Measurements from ENCODE around the gene FBXW7.

The FBXW7 gene

GRCh38 chr4:152434011-152434410, 101.9 kb downstream of the FBXW7 start:
- Histone ChIP-seq H3K9ac (ENCODE audit: low read length) (no peak overlapping the region), H2BK120ac (ENCODE audit: low read depth, low read length) (no peak overlapping the region), H3K56ac (ENCODE audit: low read length) (no peak overlapping the region), H3K27me3 (ENCODE audit: insufficient read depth, low read length, poor library complexity) (no peaks in the 10 kb centered on the region), H2BK5ac (ENCODE audit: low read length) (no peak overlapping the region), H3K4me3 (ENCODE audit: low read length) (no peak overlapping the region), H2BK15ac (replicated peaks; ENCODE audit: low read depth) (no peak overlapping the region), H4K5ac (ENCODE audit: low read length) (no peak overlapping the region), H3K79me2 (ENCODE audit: control insufficient read depth, insufficient read depth, low read length) (peaks cover 11% of the 10 kb centered on the region), H3K4me1 (ENCODE audit: control insufficient read depth, low read depth, low read length) (no peaks in the 10 kb centered on the region), H3K18ac (ENCODE audit: low read length) (no peak overlapping the region), H3K4ac (ENCODE audit: low read depth, low read length) (no peak overlapping the region), H3K4me2 (ENCODE audit: low read length) (no peak overlapping the region), H4K8ac (ENCODE audit: low read depth, low read length) (no peak overlapping the region), H3K23ac (ENCODE audit: low read length) (no peak overlapping the region), H3K79me1 (ENCODE audit: low read length) (peaks cover 4% of the 10 kb centered on the region), H2AK5ac (ENCODE audit: low read length) (no peak overlapping the region), H3K27ac (ENCODE audit: low read depth, low read length) (no peak overlapping the region), H3K36me3 (ENCODE audit: control insufficient read depth, insufficient read depth, low read length) (no peaks in the 10 kb centered on the region)
- no CpG with 5 or more reads among the region's 3 CpGs for WGBS (ENCODE audit: extremely low coverage, insufficient coverage, low lambda C conversion rate)
- DNase-seq: no peak

- Histone ChIP-seq H3K79me2 (ENCODE audit: control insufficient read depth, insufficient read depth, low read length) (peaks cover 3% of the 10 kb centered on the region), H3K56ac (ENCODE audit: low read length) (no peak overlapping the region), H3K27me3 (ENCODE audit: insufficient read depth, low read length, poor library complexity) (no peaks in the 10 kb centered on the region), H2AK5ac (ENCODE audit: low read length) (no peak overlapping the region), H3K79me1 (ENCODE audit: low read length) (peaks cover 7% of the 10 kb centered on the region), H3K9ac (ENCODE audit: low read length) (no peak overlapping the region), H3K4me3 (ENCODE audit: low read length) (no peak overlapping the region), H2BK120ac (ENCODE audit: low read depth, low read length) (no peak overlapping the region), H3K18ac (ENCODE audit: low read length) (no peak overlapping the region), H3K4ac (ENCODE audit: low read depth, low read length) (no peak overlapping the region), H2BK5ac (ENCODE audit: low read length) (no peak overlapping the region), H3K23ac (ENCODE audit: low read length) (no peak overlapping the region), H4K5ac (ENCODE audit: low read length) (no peak overlapping the region), H3K27ac (ENCODE audit: low read depth, low read length) (no peak overlapping the region), H3K4me2 (ENCODE audit: low read length) (no peak overlapping the region), H4K8ac (ENCODE audit: low read depth, low read length) (no peak overlapping the region), H3K4me1 (ENCODE audit: control insufficient read depth, low read depth, low read length) (no peaks in the 10 kb centered on the region), H3K36me3 (ENCODE audit: control insufficient read depth, insufficient read depth, low read length) (no peaks in the 10 kb centered on the region), H2BK15ac (replicated peaks; ENCODE audit: low read depth) (no peak overlapping the region)
- DNase-seq: no peak
- no CpG with 5 or more reads among the region's 2 CpGs for WGBS (ENCODE audit: extremely low coverage, insufficient coverage, low lambda C conversion rate)
These were observed 104.1 kb downstream of the FBXW7 start for GRCh38 chr4:152431784-152432183.

GRCh38 chr4:152431291-152431690, 104.6 kb downstream of the FBXW7 start:
- Histone ChIP-seq H3K79me1 (ENCODE audit: low read length) (peaks cover 7% of the 10 kb centered on the region), H3K27ac (ENCODE audit: low read depth, low read length) (no peak overlapping the region)

GRCh38 chr4:152430507-152430906, 105.4 kb downstream of the FBXW7 start:
- no peak overlapping the region for H2BK5ac ChIP-seq (ENCODE audit: low read length)
- H4K8ac ChIP-seq (ENCODE audit: low read depth, low read length): no peak overlapping the region
- no peak overlapping the region for H3K4me3 ChIP-seq (ENCODE audit: low read length)
- no peak overlapping the region for H3K18ac ChIP-seq (ENCODE audit: low read length)
- H3K27me3 ChIP-seq (ENCODE audit: insufficient read depth, low read length, poor library complexity): no peaks in the 10 kb centered on the region
- no peak overlapping the region for H3K4ac ChIP-seq (ENCODE audit: low read depth, low read length)
- peaks cover 3% of the 10 kb centered on the region for H3K79me2 ChIP-seq (ENCODE audit: control insufficient read depth, insufficient read depth, low read length)
- no peaks in the 10 kb centered on the region for H3K36me3 ChIP-seq (ENCODE audit: control insufficient read depth, insufficient read depth, low read length)
- no peak overlapping the region for H3K9ac ChIP-seq (ENCODE audit: low read length)
- H3K27ac ChIP-seq (ENCODE audit: low read depth, low read length): no peak overlapping the region
- no peak overlapping the region for H4K5ac ChIP-seq (ENCODE audit: low read length)
- no peaks in the 10 kb centered on the region for H3K4me1 ChIP-seq (ENCODE audit: control insufficient read depth, low read depth, low read length)
- H2AK5ac ChIP-seq (ENCODE audit: low read length): no peak overlapping the region
- H2BK120ac ChIP-seq (ENCODE audit: low read depth, low read length): no peak overlapping the region
- no peak overlapping the region for H2BK15ac ChIP-seq (replicated peaks; ENCODE audit: low read depth)
- peaks cover 10% of the 10 kb centered on the region for H3K79me1 ChIP-seq (ENCODE audit: low read length)
- no peak overlapping the region for H3K56ac ChIP-seq (ENCODE audit: low read length)
- no peak for DNase-seq
- no peak overlapping the region for H3K4me2 ChIP-seq (ENCODE audit: low read length)
- H3K23ac ChIP-seq (ENCODE audit: low read length): no peak overlapping the region

More at GRCh38 chr4:152431291-152431690, 104.6 kb downstream of the FBXW7 start:
- H3K27me3 ChIP-seq (ENCODE audit: insufficient read depth, low read length, poor library complexity): no peaks in the 10 kb centered on the region
- no peak overlapping the region for H3K9ac ChIP-seq (ENCODE audit: low read length)
- no peak overlapping the region for H4K8ac ChIP-seq (ENCODE audit: low read depth, low read length)
- H3K56ac ChIP-seq (ENCODE audit: low read length): no peak overlapping the region
- H3K23ac ChIP-seq (ENCODE audit: low read length): no peak overlapping the region
- H3K4me3 ChIP-seq (ENCODE audit: low read length): no peak overlapping the region
- no peak overlapping the region for H4K5ac ChIP-seq (ENCODE audit: low read length)
- H3K36me3 ChIP-seq (ENCODE audit: control insufficient read depth, insufficient read depth, low read length): no peaks in the 10 kb centered on the region
- no peak overlapping the region for H3K18ac ChIP-seq (ENCODE audit: low read length)
- no peak overlapping the region for H3K4me2 ChIP-seq (ENCODE audit: low read length)
- H3K79me2 ChIP-seq (ENCODE audit: control insufficient read depth, insufficient read depth, low read length): peaks cover 3% of the 10 kb centered on the region
- no peak overlapping the region for H2BK5ac ChIP-seq (ENCODE audit: low read length)
- H3K4ac ChIP-seq (ENCODE audit: low read depth, low read length): no peak overlapping the region
- H2BK120ac ChIP-seq (ENCODE audit: low read depth, low read length): no peak overlapping the region
- H2BK15ac ChIP-seq (replicated peaks; ENCODE audit: low read depth): no peak overlapping the region
- H2AK5ac ChIP-seq (ENCODE audit: low read length): no peak overlapping the region
- DNase-seq: no peak
- H3K4me1 ChIP-seq (ENCODE audit: control insufficient read depth, low read depth, low read length): no peaks in the 10 kb centered on the region

DNA sequence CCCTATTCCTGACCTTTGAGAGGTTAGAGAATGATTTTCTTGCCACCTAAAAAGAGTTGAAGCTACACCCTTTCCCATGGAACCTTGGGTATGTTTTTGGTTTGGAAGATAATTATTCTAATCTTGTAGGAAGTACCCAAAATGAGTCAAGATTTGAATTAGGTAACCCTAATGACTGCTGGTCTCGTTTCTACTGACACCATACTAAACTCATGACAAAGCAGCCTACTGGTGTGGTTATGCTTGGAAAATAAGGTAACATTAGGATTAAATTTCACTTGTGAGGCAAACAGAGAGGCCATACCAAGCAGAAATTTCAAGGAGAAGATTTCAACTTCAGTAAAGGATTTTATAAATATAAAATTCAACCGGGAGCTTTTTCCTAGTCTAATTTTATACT, 107.9 kb downstream of the FBXW7 start:
- Histone ChIP-seq H3K79me1 (ENCODE audit: low read length) (peaks cover 13% of the 10 kb centered on the region), H3K23ac (ENCODE audit: low read length) (no peak overlapping the region)
- WGBS (ENCODE audit: extremely low coverage, insufficient coverage, low lambda C conversion rate): 100% methylated on average over 1 of the region's 2 CpGs

DNA sequence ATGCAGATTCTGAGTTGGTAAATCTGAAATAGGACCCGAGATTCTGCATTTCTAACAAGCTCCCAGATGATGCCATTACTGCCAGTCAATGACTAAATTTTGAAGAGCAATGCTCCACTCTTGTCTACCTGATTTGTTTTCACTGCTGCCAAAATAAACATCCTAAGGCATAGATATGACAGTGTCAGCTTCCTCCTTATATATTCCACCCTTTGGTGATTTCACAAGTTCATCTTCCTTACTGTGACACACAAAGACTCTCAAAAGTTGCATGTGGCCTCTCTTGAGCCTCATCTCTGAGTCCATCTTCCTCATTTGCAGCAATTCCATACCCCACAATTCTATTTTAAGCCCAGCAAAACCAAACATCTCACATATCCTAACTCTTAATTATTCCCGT, 110.9 kb downstream of the FBXW7 start:
- DNase-seq: no peak
- Histone ChIP-seq H3K9ac (ENCODE audit: low read length) (no peak overlapping the region), H3K56ac (ENCODE audit: low read length) (no peak overlapping the region), H3K18ac (ENCODE audit: low read length) (no peak overlapping the region), H3K4me1 (ENCODE audit: control insufficient read depth, low read depth, low read length) (peaks cover 6% of the 10 kb centered on the region), H3K4me2 (ENCODE audit: low read length) (no peak overlapping the region), H4K8ac (ENCODE audit: low read depth, low read length) (no peak overlapping the region), H3K27me3 (ENCODE audit: insufficient read depth, low read length, poor library complexity) (no peaks in the 10 kb centered on the region), H2AK5ac (ENCODE audit: low read length) (no peak overlapping the region), H3K27ac (ENCODE audit: low read depth, low read length) (no peak overlapping the region), H2BK120ac (ENCODE audit: low read depth, low read length) (no peak overlapping the region), H3K23ac (ENCODE audit: low read length) (no peak overlapping the region), H4K5ac (ENCODE audit: low read length) (no peak overlapping the region), H2BK5ac (ENCODE audit: low read length) (no peak overlapping the region), H2BK15ac (replicated peaks; ENCODE audit: low read depth) (no peak overlapping the region), H3K4ac (ENCODE audit: low read depth, low read length) (no peak overlapping the region), H3K79me1 (ENCODE audit: low read length) (peaks cover 11% of the 10 kb centered on the region), H3K4me3 (ENCODE audit: low read length) (no peak overlapping the region), H3K36me3 (ENCODE audit: control insufficient read depth, insufficient read depth, low read length) (no peaks in the 10 kb centered on the region), H3K79me2 (ENCODE audit: control insufficient read depth, insufficient read depth, low read length) (peaks cover 2% of the 10 kb centered on the region)
- 100% methylated on average over 1 of the region's 2 CpGs for WGBS (ENCODE audit: extremely low coverage, insufficient coverage, low lambda C conversion rate)

More for the DNA sequence above, 107.9 kb downstream of the FBXW7 start:
- DNase-seq: no peak
- no peak overlapping the region for H2BK5ac ChIP-seq (ENCODE audit: low read length)
- no peak overlapping the region for H3K18ac ChIP-seq (ENCODE audit: low read length)
- no peaks in the 10 kb centered on the region for H3K27me3 ChIP-seq (ENCODE audit: insufficient read depth, low read length, poor library complexity)
- H3K27ac ChIP-seq (ENCODE audit: low read depth, low read length): no peak overlapping the region
- no peak overlapping the region for H3K4me3 ChIP-seq (ENCODE audit: low read length)
- H3K4ac ChIP-seq (ENCODE audit: low read depth, low read length): no peak overlapping the region
- no peak overlapping the region for H2BK15ac ChIP-seq (replicated peaks; ENCODE audit: low read depth)
- no peak overlapping the region for H3K56ac ChIP-seq (ENCODE audit: low read length)
- no peak overlapping the region for H2BK120ac ChIP-seq (ENCODE audit: low read depth, low read length)
- no peak overlapping the region for H3K9ac ChIP-seq (ENCODE audit: low read length)
- H2AK5ac ChIP-seq (ENCODE audit: low read length): no peak overlapping the region
- peaks cover 2% of the 10 kb centered on the region for H3K79me2 ChIP-seq (ENCODE audit: control insufficient read depth, insufficient read depth, low read length)
- no peak overlapping the region for H4K5ac ChIP-seq (ENCODE audit: low read length)
- no peak overlapping the region for H3K4me2 ChIP-seq (ENCODE audit: low read length)
- no peaks in the 10 kb centered on the region for H3K36me3 ChIP-seq (ENCODE audit: control insufficient read depth, insufficient read depth, low read length)
- H4K8ac ChIP-seq (ENCODE audit: low read depth, low read length): no peak overlapping the region
- peaks cover 6% of the 10 kb centered on the region for H3K4me1 ChIP-seq (ENCODE audit: control insufficient read depth, low read depth, low read length)
